Bone marrow (tissue), 2 donors: ENCODE data around the gene ZNF177.
A peak's percentile ranks its signal among the peaks of the same experiment; 100 is the strongest.
"Not testable (repeated sequence)": the region's sequence is repeated elsewhere in the genome, so short reads cannot be mapped to it uniquely, and the experiment has no call there.

Experiments
- DNase-seq, 2 donors: peaks; one replicate each; lab custom pipeline; 2025; lab: John Stamatoyannopoulos, UW

ZNF177 gene

DNA sequence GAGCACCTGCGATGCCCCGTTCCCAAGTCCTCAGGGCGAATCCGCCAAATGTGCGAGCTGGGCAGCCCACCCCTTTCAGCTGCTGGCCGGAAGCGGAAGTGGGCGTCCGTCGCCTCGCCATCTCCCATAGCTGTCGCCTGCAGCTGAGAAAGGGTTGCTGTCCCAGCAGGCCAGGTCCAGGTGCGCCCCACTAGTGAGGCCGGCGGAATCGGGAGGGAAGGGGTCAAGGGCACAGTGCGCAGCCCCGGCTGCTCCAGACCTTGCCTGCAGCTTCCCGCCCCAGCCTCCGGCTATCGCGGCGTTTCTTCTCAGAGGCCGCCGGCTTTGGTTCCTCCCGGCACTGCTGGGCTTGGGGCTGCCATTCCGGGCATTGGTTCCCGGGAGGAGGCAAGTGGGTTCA lies at the start of gene ZNF177:
Gene ZNF177, plus strand, starts transcription at position 109 of the 400 bp plus-strand sequence. CDS start 15,299 bp downstream, outside the sequence.
- no peak for DNase-seq

GRCh38 chr19:9313756-9314155 lies 49.1 kb upstream of the ZNF177 start:
- no peak for DNase-seq

DNA sequence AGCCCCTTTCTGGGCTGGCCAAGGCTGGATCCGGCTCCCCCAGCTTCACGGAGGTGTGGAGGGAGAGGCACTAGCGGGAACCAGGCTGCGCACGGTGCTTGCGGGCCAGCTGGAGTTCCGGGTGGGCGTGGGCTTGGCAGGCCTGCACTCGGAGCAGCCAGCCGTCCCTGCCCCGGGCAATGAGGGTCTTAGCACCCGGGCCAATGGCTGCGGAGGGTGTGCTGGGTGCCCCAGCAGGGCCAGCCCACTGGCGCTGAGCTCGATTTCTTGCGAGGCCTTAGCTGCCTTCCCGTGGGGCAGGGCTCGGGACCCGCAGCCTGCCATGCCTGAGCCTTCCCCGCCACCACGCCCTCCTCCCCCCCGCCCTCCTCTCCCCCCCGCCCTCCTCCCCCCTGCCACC lies 41.5 kb upstream of the ZNF177 start:
- DNase-seq, result no peak

- DNase-seq, result not testable (repeated sequence)
Observed at GRCh38 chr19:9321756-9322155, 41.1 kb upstream of the ZNF177 start.

DNA sequence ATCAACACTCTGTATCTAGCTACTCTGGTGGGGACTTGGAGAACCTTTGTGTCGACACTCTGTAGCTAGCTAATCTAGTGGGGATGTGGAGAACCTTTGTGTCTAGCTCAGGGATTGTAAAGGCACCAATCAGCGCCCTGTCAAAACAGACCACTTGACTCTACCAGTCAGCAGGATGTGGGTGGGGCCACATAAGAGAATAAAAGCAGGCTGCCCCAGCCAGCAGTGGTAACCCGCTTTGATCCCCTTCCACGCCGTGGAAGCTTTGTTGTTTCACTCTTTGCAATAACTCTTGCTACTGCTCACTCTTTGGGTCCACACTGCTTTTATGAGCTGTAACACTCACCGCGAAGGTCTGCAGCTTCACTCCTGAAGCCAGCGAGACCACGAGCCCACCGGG lies 40.6 kb upstream of the ZNF177 start:
- DNase-seq, result not testable (repeated sequence)

DNA sequence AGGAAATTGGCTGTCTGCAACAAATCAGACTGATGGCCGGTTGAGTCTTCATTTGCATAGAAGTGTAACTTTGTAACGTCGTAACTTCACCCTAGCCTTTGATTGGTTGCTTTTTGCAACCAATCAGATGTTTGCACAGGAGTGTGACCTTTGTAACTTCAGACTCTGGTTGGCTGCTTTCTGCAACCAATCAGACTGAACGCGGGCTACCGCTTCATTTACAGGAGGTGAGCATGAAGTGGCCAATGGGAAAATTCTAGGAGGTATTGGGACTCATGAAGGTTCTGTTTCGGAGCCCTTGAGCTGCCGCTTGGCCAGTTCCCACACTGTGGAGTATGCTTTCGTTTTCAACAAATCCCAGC lies 39.3 kb upstream of the ZNF177 start:
- peak in 1 of 2 donors; percentile 63 for DNase-seq

GRCh38 chr19:9323919-9324583 lies 38.8 kb upstream of the ZNF177 start, which contains the start of gene ZNF559:
Gene ZNF559 (plus strand): TSS chr19:9324179. CDS start chr19:9338550, 14,371 bp downstream.
- DNase-seq, result peak; percentile 84 to 95

- no peak for DNase-seq
Observed at GRCh38 chr19:9324584-9324962, 38.2 kb upstream of the ZNF177 start.

- DNase-seq, result no peak
Observed at GRCh38 chr19:9329999-9330398, 32.8 kb upstream of the ZNF177 start.

DNA sequence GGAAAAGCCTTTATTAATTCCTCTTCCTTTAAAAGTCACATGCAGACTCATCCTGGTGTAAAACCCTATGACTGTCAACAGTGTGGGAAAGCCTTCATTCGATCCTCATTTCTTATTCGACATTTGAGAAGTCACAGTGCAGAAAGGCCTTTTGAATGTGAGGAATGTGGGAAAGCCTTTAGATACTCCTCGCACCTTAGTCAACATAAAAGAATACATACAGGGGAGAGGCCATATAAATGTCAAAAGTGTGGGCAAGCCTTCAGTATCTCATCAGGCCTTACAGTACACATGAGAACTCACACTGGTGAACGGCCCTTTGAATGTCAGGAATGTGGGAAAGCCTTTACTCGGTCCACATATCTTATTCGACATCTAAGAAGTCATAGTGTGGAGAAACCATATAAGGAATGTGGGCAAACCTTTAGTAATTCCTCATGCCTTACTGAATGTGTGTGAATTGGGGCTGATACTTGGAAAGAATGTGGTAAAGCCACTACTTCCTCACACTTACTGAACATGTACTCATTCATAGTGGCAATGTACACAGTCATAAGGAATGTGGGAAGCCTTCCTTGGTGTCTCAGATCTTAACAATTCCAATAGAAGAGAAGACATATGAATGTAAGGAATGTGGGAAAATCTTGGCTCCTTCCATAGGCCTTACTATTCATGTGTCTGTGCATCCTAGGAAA lies 20.1 kb upstream of the ZNF177 start:
- no peak for DNase-seq

DNA sequence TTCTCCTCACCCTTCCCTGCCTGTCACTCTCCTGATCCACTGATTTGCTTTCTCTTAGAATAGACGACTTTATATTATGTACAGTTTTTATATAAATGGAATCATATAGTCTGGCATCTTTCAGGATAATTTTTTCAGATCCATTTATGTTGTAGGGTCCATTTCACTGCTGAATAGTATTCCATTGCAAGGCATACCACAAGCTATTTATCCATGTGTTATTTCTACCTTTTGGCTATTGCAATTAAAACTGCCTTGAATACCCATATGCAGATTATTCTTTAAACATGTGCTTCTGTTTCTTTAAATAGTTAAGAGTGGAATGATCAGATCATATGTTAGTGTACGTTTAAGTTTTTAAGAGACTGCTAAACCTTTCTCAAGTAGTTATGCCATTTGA lies 17.8 kb upstream of the ZNF177 start:
- DNase-seq, result no peak

GRCh38 chr19:9348253-9348652 lies 14.6 kb upstream of the ZNF177 start:
- DNase-seq, result no peak

DNA sequence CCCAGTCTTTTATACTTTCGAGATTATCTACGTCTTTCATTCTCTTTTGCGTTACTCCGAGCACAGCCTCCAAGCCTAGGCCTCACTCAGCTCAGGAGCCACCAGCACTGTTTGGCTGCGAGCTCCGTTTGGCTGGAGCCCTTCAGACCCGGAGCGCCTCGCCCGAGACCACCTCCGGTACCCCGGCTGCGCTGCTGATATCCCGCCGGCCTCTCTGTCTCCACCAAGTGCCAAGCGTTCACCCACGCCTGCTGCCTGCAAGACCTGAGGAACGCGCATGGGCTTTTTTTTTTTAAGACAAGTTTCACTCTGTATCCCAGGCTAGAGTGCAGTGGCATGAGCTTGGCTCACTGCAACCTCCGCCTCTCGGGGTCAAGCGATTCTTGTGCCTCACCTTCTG lies 14.1 kb upstream of the ZNF177 start:
- DNase-seq, result no peak

DNA sequence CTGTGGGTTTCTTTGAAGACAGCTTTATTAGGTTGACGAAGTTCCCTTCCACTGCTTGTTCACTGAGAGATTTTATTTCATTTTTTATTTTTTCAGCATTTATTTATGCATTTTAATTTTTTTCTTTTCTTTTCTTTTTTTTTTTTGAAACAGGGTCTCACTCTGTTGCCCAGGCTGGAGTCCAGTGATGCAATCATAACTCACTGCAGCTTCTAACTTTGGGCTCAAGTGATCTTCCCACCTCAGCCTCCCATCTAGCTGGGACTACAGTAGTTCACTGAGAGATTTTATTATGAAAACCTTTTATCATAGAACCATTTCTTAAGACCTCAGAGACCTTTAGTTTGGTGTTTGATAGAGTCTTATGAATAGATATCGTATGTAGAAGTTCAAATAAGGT lies 10.3 kb upstream of the ZNF177 start:
- no peak for DNase-seq

DNA sequence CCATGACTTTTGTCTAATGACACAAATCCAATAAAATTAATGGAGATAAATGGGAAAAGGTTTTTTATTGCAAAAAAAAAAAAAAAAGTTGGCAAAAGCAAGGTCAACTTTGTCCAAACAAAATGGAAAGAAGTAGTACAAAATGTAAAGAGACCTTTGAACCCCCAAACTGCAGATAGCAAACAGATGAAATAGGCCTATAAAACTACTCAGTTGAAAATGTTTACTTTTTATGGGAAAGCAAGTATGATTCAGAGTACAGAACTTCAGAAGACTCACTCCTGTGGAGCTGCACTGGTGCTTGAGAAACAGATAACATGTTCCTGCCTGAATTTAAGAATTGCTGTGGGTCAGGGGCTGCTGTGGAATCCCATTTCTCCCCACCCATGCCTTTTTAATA lies 9.8 kb upstream of the ZNF177 start:
- no peak for DNase-seq

DNA sequence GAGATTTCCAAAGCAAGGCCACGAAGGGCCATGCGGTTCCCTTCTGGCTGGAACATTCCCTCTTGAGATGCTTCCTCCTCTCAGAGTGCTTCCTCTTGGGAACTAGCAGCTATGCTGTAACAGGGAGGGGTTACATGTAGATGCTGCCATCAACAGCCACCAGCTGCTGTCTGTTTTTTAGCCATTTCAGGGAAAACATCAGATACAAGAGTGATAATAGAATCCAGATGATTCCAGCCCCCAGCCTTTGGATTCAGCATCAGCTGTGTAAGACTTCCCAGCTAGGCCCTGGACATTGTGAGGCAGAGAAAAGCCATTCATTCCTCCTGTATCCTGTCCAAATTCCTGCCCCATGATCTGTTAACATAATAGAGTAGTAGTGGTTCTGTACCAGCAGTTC lies 8.2 kb upstream of the ZNF177 start:
- DNase-seq, result no peak

- DNase-seq, result no peak
Observed at GRCh38 chr19:9370738-9371619, 8.2 kb downstream of the ZNF177 start.

GRCh38 chr19:9381361-9381785 lies 18.6 kb downstream of the ZNF177 start:
- DNase-seq, result no peak

GRCh38 chr19:9406798-9407352 lies 44.1 kb downstream of the ZNF177 start:
- no peak for DNase-seq

GRCh38 chr19:9407827-9408226 lies 45.0 kb downstream of the ZNF177 start:
- DNase-seq, result no peak

DNA sequence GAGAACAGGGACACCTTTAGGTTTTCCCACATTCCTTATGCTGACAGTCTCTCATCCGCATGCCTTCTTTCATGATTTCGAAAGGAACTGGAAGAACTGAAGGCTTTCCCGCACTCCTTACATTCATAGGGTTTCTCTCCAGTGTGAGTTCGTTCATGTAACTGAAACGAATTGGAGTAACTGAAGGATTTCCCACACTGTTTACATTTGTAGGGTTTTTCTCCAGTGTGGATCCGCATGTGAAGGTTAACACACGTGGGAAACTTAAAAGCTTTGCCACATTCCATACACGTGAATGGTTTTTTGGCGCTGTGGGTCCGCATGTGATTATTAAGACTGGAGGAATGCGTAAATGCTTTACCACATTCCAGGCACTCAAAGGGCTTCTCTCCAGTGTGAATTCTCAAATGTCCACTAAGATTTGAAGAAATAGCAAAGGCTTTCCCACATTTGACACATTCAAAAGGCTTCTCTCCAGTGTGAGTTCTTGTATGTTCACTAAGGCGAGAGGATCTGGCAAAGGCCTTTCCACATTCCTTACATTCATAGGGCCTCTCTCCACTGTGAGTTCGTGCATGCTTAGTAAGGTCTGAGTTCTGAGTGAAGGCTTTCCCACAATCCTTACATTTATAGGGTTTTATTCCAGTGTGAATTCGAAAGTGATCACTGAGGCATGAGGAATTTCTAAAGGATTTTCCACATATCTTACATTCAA lies 50.6 kb downstream of the ZNF177 start:
- no peak for DNase-seq

GRCh38 chr19:9427941-9428340 lies 65.1 kb downstream of the ZNF177 start:
- DNase-seq, result no peak
